Coronary artery (tissue), 2 donors: ENCODE measurements around the gene SPSB4.
"Not testable (repeated sequence)": the region's sequence is repeated elsewhere in the genome, so short reads cannot be mapped to it uniquely, and the experiment has no call there.

ENCODE experiments used
- DNase-seq: peaks from one replicate; pipeline ENCODE4 v3.0.0-alpha.2; 2017; ENCODE audit warnings: low spot score
- H3K27ac ChIP-seq, 2 donors: fragments of 200-600 bp; sonication (generic); one replicate each; pipeline ENCODE4 v1.5.1; 2016 to 2019
- H3K4me3 ChIP-seq: fragments of 200-600 bp; sonication (generic); 2 replicates; pipeline ENCODE4 v1.5.1; 2016; ENCODE audit warnings: mild to moderate bottlenecking, moderate library complexity
- TF ChIP-seq, protein P1 (sequence below): fragments of 200-600 bp; sonication (generic); IDR thresholded peaks from one replicate; pipeline ENCODE4 v1.5.1; 2019; ENCODE audit warnings: antibody characterized with exemption

The SPSB4 gene

DNA sequence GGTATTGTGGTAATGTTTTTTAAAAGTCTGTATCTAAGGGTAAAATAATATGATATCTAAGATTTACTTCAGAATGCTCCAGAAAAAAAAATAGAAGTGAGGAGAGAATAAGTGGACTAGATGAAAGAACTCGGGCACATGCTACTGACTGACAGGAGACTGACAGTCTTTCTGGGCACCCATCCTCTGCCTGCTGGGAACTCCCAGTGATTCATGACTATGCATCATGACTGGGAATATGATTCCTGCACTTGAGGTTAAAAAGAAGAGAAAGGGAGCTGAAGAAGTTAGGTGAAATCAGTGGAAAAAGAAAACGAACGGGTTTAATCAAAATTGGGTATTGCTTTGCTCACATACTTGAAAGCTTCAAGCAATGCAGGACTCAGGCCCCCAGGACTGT lies 35.7 kb upstream of the SPSB4 start:
- H3K4me3 ChIP-seq = no peak overlapping the region
- no peak for DNase-seq
- TF ChIP-seq, protein P1, sequence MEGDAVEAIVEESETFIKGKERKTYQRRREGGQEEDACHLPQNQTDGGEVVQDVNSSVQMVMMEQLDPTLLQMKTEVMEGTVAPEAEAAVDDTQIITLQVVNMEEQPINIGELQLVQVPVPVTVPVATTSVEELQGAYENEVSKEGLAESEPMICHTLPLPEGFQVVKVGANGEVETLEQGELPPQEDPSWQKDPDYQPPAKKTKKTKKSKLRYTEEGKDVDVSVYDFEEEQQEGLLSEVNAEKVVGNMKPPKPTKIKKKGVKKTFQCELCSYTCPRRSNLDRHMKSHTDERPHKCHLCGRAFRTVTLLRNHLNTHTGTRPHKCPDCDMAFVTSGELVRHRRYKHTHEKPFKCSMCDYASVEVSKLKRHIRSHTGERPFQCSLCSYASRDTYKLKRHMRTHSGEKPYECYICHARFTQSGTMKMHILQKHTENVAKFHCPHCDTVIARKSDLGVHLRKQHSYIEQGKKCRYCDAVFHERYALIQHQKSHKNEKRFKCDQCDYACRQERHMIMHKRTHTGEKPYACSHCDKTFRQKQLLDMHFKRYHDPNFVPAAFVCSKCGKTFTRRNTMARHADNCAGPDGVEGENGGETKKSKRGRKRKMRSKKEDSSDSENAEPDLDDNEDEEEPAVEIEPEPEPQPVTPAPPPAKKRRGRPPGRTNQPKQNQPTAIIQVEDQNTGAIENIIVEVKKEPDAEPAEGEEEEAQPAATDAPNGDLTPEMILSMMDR = no peak
- no peak overlapping the region for H3K27ac ChIP-seq

DNA sequence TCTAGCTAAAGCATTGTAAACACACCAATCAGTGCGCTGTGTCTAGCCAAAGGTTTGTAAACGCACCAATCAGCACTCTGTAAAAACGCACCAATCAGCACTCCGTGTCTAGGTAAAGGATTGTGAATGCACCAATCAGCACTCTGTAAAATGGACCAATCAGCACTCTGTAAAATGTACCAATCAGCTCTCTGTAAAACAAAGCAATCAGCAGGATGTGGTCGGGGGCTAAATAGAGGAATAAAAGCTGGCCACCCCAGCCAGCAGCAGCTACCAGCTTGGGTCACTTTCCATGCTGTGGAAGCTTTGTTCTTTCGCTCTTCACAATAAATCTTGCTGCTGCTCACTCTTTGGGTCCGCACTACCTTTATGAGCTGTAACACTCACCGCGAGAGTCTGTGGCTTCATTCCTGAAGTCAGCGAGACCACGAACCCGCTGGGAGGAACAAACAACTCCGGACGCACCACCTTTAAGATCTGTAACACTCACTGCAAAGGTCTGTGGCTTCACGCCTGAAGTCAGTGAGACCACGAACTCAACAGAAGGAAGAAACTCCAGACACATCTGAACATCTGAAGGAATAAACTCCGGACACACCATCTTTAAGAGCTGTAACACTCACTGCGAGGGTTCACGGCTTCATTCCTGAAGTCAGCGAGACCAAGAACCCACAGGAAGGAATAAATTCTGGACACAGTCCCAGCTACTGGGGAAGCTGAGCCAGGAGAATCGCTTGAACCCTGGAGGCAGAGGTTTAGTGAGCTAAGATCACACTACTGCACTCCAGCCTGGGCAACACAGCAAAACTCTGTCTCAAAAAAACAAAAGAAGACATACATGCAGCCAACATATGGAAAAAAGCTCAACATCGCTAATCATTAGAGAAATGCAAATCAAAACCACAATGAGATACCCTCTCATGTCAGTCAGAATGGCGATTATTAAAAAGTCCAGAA lies 33.5 kb upstream of the SPSB4 start:
- H3K4me3 ChIP-seq, DNase-seq, H3K27ac ChIP-seq: not testable (repeated sequence)

DNA sequence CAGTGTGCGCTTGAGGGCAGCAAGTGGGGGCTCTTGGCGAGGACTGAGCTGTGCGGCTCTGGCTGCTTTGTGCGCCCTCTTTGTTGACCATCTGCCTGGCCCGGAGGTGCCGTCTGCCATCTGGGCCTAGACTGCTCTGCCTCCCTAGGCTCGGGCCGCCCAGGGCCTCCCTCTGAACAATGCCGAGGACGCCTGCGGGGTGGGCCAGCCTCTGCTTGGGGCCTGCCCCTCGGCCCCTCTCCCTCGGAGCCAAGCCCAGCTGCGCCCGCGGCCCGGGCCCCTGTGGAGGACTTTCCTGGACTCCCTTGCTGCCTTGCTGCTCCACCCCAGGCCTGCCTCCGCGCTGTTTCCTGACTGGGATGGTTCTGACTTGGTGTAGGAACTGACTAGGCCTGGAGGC lies 31.9 kb upstream of the SPSB4 start:
- H3K27ac ChIP-seq = no peak overlapping the region
- DNase-seq = no peak
- no peak overlapping the region for H3K4me3 ChIP-seq
- TF ChIP-seq, protein P1 = no peak

DNA sequence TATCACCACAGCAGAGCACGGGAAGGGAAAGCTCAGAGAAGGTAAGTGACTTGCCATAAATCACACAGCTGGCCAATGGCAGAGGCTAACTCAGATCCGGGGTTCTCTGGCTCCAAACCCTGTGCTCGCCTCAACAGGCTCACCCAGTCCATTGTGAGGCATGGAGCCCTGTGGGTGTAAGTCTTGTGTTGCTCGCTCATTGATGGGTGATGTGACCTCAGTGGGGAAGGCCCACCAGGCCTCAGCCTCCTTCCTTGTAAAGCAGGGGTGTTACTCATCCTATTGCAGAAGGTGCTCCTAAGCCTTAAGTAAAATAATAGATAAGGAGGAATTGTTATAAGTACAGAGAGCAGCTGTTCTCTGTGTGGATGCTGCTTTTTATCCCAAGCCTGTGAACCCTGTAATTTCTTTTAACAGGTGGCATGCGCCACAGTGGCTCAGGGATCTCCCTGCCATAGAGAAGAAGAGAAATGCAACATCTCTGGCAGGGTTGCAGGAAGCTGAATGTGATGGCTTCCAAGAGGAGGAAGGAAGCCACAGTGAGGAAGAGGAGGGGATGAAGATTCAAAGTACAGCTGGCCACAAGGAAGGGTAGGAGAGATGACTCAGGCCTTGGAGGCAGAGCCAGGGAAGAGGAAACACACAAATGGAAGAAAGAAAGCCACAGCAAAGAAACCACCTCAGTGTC lies 30.9 kb upstream of the SPSB4 start:
- TF ChIP-seq, protein P1 = no peak
- DNase-seq = no peak
- no peak overlapping the region for H3K27ac ChIP-seq
- H3K4me3 ChIP-seq = no peak overlapping the region

DNA sequence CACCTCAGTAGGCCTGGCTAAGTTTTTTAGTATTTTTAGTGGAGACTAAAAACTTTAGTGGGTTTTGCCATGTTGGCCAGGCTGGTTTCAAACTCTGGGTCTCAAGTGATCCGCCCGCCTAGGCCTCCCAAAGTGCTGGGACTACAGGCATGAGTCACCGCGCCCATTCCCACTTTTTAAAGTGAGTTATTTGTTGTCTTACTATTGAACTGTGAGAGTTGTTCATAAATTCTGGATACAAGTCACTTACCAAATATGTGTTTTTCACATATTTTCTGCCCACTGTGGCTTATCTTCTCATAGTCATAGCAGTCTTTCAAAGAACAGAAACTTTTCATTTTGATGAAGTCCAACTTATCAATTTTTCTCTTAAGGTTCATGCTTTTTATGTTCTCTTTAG lies 29.9 kb upstream of the SPSB4 start:
- Histone ChIP-seq H3K27ac (no peak overlapping the region), H3K4me3 (no peak overlapping the region)
- TF ChIP-seq, protein P1 = no peak
- DNase-seq = no peak

DNA sequence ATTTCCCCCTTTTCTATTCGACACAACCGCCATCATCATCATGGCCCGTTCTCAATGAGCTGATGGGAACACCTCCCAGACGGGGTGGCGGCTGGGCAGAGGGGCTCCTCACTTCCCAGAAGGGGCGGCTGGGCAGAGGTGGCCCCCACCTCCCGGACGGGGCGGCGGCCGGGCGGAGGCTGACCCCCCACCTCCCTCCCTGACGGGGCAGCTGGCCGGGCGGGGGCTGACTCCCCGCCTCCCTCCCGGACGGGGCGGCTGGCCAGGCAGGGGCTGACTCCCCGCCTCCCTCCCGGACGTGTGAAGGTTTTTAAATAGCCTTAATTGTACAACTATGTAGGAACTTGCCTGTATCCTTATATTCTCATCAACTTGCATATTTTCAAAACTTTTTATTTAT lies 20.9 kb upstream of the SPSB4 start:
- Histone ChIP-seq H3K27ac (no peak overlapping the region), H3K4me3 (no peak overlapping the region)
- TF ChIP-seq, protein P1 = no peak
- no peak for DNase-seq

DNA sequence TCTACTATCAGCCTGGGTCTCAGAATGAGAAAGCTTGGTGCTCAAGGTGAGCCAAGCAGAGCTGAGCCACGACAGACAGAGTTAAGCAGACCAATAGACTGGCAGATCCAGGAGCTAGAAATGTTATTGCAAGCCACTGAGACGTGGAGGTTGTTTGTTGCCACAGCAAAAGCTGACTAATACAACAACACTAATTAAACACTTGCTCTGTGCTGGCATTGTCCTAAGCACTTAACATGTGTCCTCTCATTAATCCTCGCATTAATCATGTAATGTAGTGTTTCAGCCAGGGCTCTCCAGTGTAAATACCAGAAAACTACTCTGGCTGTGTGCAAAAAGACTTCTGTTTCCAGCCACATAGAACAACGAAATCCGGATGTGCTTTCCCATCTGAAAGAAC lies 11.6 kb upstream of the SPSB4 start:
- no peak overlapping the region for H3K27ac ChIP-seq
- TF ChIP-seq, protein P1 = no peak
- no peak for DNase-seq
- no peak overlapping the region for H3K4me3 ChIP-seq
